ENCODE measurements around the gene MVP. TPM values are rescaled to one million over a fixed set of nuclear protein-coding genes. Genes with fewer than 3 reads are reported as not detected.

The MVP gene
- total RNA-seq, 4 donors from 2014 or later: 40.3 to 77.5 (median 47.6) TPM

DNA sequence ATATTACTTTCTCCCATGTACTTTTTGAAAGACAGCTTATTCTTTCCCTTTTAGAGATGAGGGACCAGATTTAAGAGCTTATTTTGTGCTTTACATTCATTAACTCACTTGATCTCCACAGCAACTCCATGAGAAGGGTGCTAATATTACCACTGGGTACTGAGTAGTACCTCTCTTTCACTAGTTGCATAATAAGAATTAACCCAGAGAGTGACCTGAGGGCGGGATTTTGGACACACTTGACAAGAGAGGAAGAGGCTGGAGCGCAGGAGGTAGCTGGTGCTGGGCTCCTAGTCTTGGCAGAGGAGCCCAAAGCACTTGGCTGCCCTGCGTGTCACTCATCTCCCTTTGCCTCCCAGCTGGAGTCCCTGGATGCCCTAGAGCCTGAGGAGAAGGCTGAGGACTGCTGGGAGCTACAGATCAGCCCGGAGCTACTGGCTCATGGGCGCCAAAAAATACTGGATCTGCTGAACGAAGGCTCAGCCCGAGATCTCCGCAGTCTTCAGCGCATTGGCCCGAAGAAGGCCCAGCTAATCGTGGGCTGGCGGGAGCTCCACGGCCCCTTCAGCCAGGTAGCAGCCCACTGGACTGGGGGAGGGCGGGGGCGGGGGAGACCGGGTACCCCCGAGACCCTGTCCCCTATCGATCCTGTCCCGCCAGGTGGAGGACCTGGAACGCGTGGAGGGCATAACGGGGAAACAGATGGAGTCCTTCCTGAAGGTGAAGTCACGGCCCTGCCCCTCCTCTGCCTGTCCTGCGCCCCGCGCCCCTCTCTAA, 15.6 kb upstream of the MVP start:
- intact Hi-C loops (cut with DNase I; ENCODE audit: low total_unique reads) (loop anchor here (1.0 to 10.0 kb wide), 10 partner anchors 12 to 1267 kb away; partner anchors contain the start of genes KCTD13, KIF22, MVP and MYL11), in situ Hi-C loops (cut with MboI; ENCODE audit: low sequenced_read_pairs in 4 of 4) (no loop called here)
- H3K36me3 ChIP-seq: peaks cover 0 to 11% of the 10 kb centered on the region in 2 donors
- H3K4me3 ChIP-seq: peak overlapping the region; percentile 61 to 92 (median 80)
- peak; percentile 10 to 14 for ATAC-seq
- TF ChIP-seq, protein P1, sequence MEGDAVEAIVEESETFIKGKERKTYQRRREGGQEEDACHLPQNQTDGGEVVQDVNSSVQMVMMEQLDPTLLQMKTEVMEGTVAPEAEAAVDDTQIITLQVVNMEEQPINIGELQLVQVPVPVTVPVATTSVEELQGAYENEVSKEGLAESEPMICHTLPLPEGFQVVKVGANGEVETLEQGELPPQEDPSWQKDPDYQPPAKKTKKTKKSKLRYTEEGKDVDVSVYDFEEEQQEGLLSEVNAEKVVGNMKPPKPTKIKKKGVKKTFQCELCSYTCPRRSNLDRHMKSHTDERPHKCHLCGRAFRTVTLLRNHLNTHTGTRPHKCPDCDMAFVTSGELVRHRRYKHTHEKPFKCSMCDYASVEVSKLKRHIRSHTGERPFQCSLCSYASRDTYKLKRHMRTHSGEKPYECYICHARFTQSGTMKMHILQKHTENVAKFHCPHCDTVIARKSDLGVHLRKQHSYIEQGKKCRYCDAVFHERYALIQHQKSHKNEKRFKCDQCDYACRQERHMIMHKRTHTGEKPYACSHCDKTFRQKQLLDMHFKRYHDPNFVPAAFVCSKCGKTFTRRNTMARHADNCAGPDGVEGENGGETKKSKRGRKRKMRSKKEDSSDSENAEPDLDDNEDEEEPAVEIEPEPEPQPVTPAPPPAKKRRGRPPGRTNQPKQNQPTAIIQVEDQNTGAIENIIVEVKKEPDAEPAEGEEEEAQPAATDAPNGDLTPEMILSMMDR (IDR thresholded peaks at IDR 0.05 in 4 of 5, conservative IDR thresholded peaks at IDR 0.05 in 1 of 5): peak in 1 of 5 experiments; percentile 4
- TF ChIP-seq POLR2A (IDR thresholded peaks at IDR 0.05): peak in 1 of 2 donors; percentile 13
- peak overlapping the region; percentile 87 to 99 (median 96) for H3K27ac ChIP-seq
- DNase-seq: peak in 1 of 2 donors; percentile 70
- no peaks in the 10 kb centered on the region for H3K27me3 ChIP-seq
- H3K4me1 ChIP-seq: peaks cover 32 to 35% of the 10 kb centered on the region in 2 donors
- no peaks in the 10 kb centered on the region for H3K9me3 ChIP-seq

DNA sequence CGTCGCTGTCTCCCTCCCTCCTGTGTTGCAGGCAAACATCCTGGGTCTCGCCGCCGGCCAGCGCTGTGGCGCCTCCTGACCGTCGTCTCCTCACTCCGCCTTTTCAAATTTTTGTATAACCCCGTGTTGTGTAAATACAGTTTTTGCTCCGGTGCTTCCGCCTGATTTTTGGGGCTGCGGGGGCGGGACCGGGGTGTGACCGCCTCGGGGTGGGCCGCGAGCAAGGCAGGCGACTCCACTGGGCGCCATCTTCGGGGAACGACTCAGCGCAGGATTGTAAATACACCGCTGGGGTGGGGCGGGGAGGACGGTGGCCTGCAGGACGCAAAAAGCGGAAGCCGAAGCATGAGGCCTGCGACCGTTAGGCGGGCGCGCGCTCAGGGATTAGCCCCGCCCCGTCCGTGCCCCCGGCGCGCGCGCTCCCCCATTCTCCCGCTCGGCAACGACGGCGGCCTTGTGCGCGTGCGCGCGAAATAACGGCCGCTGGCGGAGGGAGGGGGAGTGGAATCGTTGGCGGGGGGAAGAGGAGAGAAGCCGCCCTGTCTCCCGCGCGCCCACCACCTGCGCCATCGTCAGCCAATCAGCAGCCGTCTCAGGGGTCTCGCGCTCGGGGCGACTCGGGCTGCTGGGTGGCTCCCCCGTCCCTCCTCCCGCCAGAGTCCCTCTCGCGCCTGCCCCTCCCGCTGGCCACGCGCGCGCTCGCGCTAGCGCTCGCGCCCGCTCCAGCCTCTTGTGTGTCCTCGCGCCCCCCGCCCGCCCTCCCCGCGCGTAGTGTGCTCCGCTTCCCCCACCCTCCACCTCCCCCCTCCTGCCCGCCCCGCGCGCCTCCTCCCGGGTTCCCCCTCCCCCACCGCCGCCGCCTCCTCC, 14.8 kb upstream of the MVP start:
- peak overlapping the region; percentile 87 to 99 (median 96) for H3K27ac ChIP-seq
- H3K9me3 ChIP-seq: no peaks in the 10 kb centered on the region
- intact Hi-C loops (cut with DNase I; ENCODE audit: low total_unique reads) (loop anchor here (1.0 to 10.0 kb wide), 10 partner anchors 11 to 1268 kb away; partner anchors contain the start of genes KCTD13, KIF22, MVP and MYL11), in situ Hi-C loops (cut with MboI; ENCODE audit: low sequenced_read_pairs in 4 of 4) (no loop called here)
- peaks cover 40 to 43% of the 10 kb centered on the region in 2 donors for H3K4me1 ChIP-seq
- peak overlapping the region; percentile 61 to 92 (median 80) for H3K4me3 ChIP-seq
- peak; percentile 74 to 75 for ATAC-seq
- TF ChIP-seq, protein P1 (IDR thresholded peaks at IDR 0.05 in 4 of 5, conservative IDR thresholded peaks at IDR 0.05 in 1 of 5): peak in 1 of 5 experiments; percentile 39
- TF ChIP-seq POLR2A (IDR thresholded peaks at IDR 0.05): peak; percentile 93 to 95
- no peaks in the 10 kb centered on the region for H3K27me3 ChIP-seq
- peak; percentile 97 for DNase-seq
- peaks cover 0 to 11% of the 10 kb centered on the region in 2 donors for H3K36me3 ChIP-seq

GRCh38 chr16:29806099-29806579, 14.1 kb upstream of the MVP start, which contains the start of gene MAZ:
Gene MAZ (plus strand): TSS chr16:29806529. CDS start chr16:29806702, 173 bp downstream.
- H3K9me3 ChIP-seq: no peaks in the 10 kb centered on the region
- TF ChIP-seq, protein P1 (IDR thresholded peaks at IDR 0.05 in 4 of 5, conservative IDR thresholded peaks at IDR 0.05 in 1 of 5): no peak
- no peak for TF ChIP-seq POLR2A (IDR thresholded peaks at IDR 0.05)
- in situ Hi-C loops (cut with MboI; ENCODE audit: low sequenced_read_pairs in 4 of 4): no loop called here
- H3K4me3 ChIP-seq: peak within 1 kb of the TSS; percentile 61 to 92 (median 87)
- peaks cover 0 to 11% of the 10 kb centered on the region in 2 donors for H3K36me3 ChIP-seq
- ATAC-seq (peak; percentile 7 to 9), DNase-seq (no peak)
- intact Hi-C loops (cut with DNase I; ENCODE audit: low total_unique reads): loop anchor here (5.0 to 10.0 kb wide), 6 partner anchors 121 to 1269 kb away; partner anchors contain the start of genes KCTD13, MYL11, NUPR1 and PRR14
- peaks cover 46 to 49% of the 10 kb centered on the region in 2 donors for H3K4me1 ChIP-seq
- H3K27me3 ChIP-seq: no peaks in the 10 kb centered on the region
- H3K27ac ChIP-seq: peak within 1 kb of the TSS; percentile 94 to 99 (median 98)
